Astrocyte of the spinal cord (primary cell): ENCODE results near the gene PLCB4.
"Not testable (repeated sequence)": the region's sequence is repeated elsewhere in the genome, so short reads cannot be mapped to it uniquely, and the experiment has no call there.

ENCODE experiments used
- DNase-seq: peaks from one replicate; pipeline ENCODE4 v3.0.0; 2011; ENCODE audit warnings: low read depth, low spot score
- H3K4me3 ChIP-seq: 2 replicates; pipeline ENCODE4 v1.5.1; 2011; ENCODE audit warnings: low read depth, mild to moderate bottlenecking, low read length, moderate library complexity
- CTCF ChIP-seq: IDR thresholded peaks from 2 replicates; pipeline ENCODE4 v1.5.1; 2012; ENCODE audit warnings: low read depth, mild to moderate bottlenecking, low read length, inconsistent platforms
- in situ Hi-C: cut with HindIII; loops from 2 replicates; pipeline ENCODE4 v1.10.0; 2017; ENCODE audit warnings: low sequenced_read_pairs

PLCB4 gene

DNA sequence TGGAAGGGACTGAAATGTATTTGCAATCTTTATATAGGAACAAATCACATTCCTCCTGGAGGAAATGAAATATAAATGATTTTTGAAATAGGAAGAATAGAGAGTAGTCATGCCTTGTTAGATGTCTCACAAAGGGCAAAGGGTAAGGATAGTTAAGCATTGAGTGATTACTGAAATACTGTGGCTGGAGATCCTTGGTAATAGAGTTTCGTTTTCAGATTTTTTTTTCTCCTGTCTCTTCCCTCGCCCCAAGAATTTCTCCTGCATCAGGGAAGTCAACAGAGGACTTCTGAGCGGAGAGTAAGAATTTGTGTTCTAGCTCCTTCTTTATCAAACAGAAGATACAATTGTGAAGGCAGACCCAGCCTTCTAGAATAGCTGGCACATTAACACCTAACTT, 79.4 kb downstream of the PLCB4 start:
- no peak for TF ChIP-seq CTCF
- no peak for DNase-seq

DNA sequence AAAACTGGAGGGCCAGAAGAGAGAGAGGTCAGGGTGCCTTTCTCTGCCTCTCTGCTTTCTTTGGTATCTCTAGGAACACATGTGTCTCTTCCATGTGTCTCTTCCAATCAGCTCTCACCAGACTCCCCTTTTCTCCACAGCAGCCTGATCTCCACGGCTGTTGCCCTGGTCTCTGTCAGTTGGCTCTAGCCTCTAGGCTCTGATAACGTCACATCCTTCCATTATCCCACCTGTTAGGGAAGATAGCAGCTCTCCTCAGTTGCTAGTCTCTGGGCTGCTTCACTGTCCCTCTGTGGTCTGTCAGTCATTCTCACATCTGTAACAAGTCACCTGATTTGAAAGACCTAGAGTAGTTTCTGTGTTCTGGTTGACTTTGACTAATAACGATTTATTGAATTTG, 80.2 kb downstream of the PLCB4 start:
- no peak overlapping the region for H3K4me3 ChIP-seq
- in situ Hi-C loops: no loop called here
- no peak for TF ChIP-seq CTCF
- no peak for DNase-seq

More for the DNA sequence above, 79.4 kb downstream of the PLCB4 start:
- in situ Hi-C loops: no loop called here
- no peak overlapping the region for H3K4me3 ChIP-seq

DNA sequence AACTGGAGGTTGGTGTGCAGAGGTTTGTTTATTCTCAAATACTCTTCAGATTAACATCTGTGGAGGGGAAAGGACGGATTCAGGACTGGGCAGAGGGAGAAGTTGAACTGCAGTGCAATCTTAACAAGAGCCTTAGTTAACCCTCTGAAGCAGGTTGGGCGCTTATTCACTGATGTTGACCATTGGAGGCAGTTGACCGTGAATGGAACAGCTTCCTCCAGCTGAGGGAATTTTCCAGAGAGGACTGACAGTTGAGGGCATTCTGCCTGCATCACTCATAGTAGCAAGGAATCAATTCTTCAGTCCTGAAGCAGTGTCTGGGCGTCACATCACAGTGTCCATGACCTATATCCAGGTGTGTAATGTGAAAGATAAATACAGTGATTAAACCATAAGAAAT, 80.9 kb downstream of the PLCB4 start:
- in situ Hi-C loops: no loop called here
- no peak for TF ChIP-seq CTCF
- H3K4me3 ChIP-seq: no peak overlapping the region
- no peak for DNase-seq

GRCh38 chr20:9150679-9151078, 81.8 kb downstream of the PLCB4 start:
- DNase-seq: no peak
- no peak for TF ChIP-seq CTCF
- no peak overlapping the region for H3K4me3 ChIP-seq
- in situ Hi-C loops: no loop called here

- in situ Hi-C loops: not testable (repeated sequence)
Measured at GRCh38 chr20:9152139-9152538, 83.3 kb downstream of the PLCB4 start.

GRCh38 chr20:9154464-9155024, 85.7 kb downstream of the PLCB4 start:
- DNase-seq: no peak
- no peak overlapping the region for H3K4me3 ChIP-seq
- in situ Hi-C loops: no loop called here
- no peak for TF ChIP-seq CTCF

More at GRCh38 chr20:9152139-9152538, 83.3 kb downstream of the PLCB4 start:
- DNase-seq, H3K4me3 ChIP-seq: not testable (repeated sequence)

DNA sequence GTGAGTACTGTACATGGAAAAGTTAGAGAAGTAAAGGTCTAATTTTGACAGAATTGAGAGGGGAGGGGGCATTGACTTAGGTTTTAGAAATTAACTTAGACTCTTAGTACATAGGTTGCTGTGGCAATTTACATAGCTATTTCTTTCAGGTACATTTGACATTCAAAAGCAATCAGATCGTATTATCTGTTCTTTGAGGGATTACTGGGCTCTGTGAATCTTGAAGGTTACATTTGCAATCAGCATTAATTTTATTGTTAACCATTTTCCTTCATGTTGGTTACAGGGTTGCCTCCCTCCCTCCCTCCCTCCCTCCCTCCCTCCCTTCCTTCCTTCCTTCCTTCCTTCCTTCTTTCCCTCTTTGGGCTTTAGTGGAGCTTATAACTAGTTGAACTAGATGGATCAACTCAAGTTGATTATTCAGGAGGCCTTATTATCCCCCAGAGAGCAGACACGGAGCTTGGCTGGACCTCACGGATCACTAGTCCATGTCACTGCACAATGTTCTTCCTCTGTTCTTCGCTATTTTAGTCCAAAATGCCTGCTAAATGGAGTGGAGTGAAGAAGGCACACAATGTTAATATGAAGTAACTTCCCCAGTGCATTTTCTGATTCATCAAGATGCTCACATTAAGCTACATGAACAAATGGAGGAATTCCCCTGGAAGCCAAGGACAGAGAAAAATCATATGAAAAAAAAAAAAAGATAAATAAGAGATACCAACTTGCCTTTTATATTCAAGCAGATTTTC, 87.8 kb downstream of the PLCB4 start:
- DNase-seq: no peak
- TF ChIP-seq CTCF: no peak
- in situ Hi-C loops: no loop called here
- H3K4me3 ChIP-seq: no peak overlapping the region
